IMR-90 (cell line): ENCODE data around the gene GPX3. TPM values are rescaled to one million over a fixed set of nuclear protein-coding genes. Genes with fewer than 3 reads are reported as not detected.

Experiments used
- ATAC-seq: fragments of 200-7000 bp; cut with Tn5 transposase; 2 replicates; pipeline ENCODE4 v1.9.1; 2020; ENCODE audit warnings: low read depth, mild to moderate bottlenecking, moderate library complexity
- BruUV-seq: library from RNA; stranded (reverse); fragments of 400-500 nt; replicated peaks from 2 replicates; lab custom pipeline; 2021; lab: Mats Ljungman, UMichigan
- CTCF ChIA-PET: fragments of 300-600 bp; formaldehyde crosslinking; extraction: SDS; loops from one replicate; lab custom pipeline; 2021; ENCODE audit warnings: antibody characterized with exemption; lab: Yijun Ruan, JAX
- POLR2A ChIA-PET: fragments of 300-600 bp; sonication (Branson Sonifier 250); formaldehyde crosslinking; loops from one replicate; lab custom pipeline; 2022; ENCODE audit warnings: antibody characterized with exemption; ENCODE audit not compliant: unreplicated experiment; lab: Charles Lee
- DNase-seq: peaks from one replicate; pipeline ENCODE4 v3.0.0; 2013
- H2AFZ ChIP-seq: replicated peaks from 2 replicates; pipeline ENCODE3; 2013; ENCODE audit warnings: low read length, mild to moderate bottlenecking; ENCODE audit not compliant: poor library complexity
- H2AK5ac ChIP-seq: 2 replicates; pipeline ENCODE4 v1.6.1; 2013; ENCODE audit warnings: low read depth, low read length, inconsistent platforms
- H2AK9ac ChIP-seq: replicated peaks from 2 replicates; pipeline ENCODE3; 2013; ENCODE audit warnings: mild to moderate bottlenecking, low read depth, low read length, moderate library complexity; ENCODE audit not compliant: poor library complexity
- H2BK120ac ChIP-seq: 2 replicates; pipeline ENCODE4 v1.6.1; 2013; ENCODE audit warnings: low read depth, low read length, inconsistent platforms
- H2BK15ac ChIP-seq: 3 replicates; pipeline ENCODE4 v1.6.1; 2013; ENCODE audit warnings: low read depth, low read length, inconsistent platforms
- H2BK20ac ChIP-seq: 2 replicates; pipeline ENCODE4 v1.6.1; 2013; ENCODE audit warnings: low read depth, mild to moderate bottlenecking, inconsistent platforms, low read length, moderate library complexity
- H2BK5ac ChIP-seq: 2 replicates; pipeline ENCODE4 v1.6.1; 2013; ENCODE audit warnings: mild to moderate bottlenecking, low read depth, low read length, inconsistent platforms; ENCODE audit not compliant: poor library complexity, severe bottlenecking
- H3K14ac ChIP-seq: replicated peaks from 2 replicates; pipeline ENCODE4 v1.6.1; 2013; ENCODE audit warnings: low read depth, low read length, inconsistent platforms
- H3K18ac ChIP-seq: 2 replicates; pipeline ENCODE4 v1.6.1; 2013; ENCODE audit warnings: low read depth, low read length, control low read depth
- H3K23ac ChIP-seq: 2 replicates; pipeline ENCODE4 v1.6.1; 2013; ENCODE audit warnings: low read depth, low read length, inconsistent platforms
- H3K27ac ChIP-seq: 2 replicates; pipeline ENCODE4 v1.5.1; 2013; ENCODE audit warnings: mild to moderate bottlenecking, control low read depth, low read length; ENCODE audit not compliant: insufficient read depth
- H3K27me3 ChIP-seq: 2 replicates; pipeline ENCODE4 v1.6.1; 2013; ENCODE audit warnings: low read length; ENCODE audit not compliant: control insufficient read depth, insufficient read depth
- H3K36me3 ChIP-seq: 2 replicates; pipeline ENCODE4 v1.6.1; 2013; ENCODE audit warnings: low read length, mixed read lengths; ENCODE audit not compliant: control insufficient read depth, insufficient read depth
- H3K4ac ChIP-seq: 2 replicates; pipeline ENCODE4 v1.6.1; 2013; ENCODE audit warnings: low read depth, low read length, inconsistent platforms
- H3K4me1 ChIP-seq: 2 replicates; pipeline ENCODE4 v1.6.1; 2013; ENCODE audit warnings: low read length, mixed read lengths; ENCODE audit not compliant: control insufficient read depth, insufficient read depth
- H3K4me2 ChIP-seq: 2 replicates; pipeline ENCODE4 v1.6.1; 2013; ENCODE audit warnings: low read depth, mild to moderate bottlenecking, control low read depth, low read length, moderate library complexity
- H3K4me3 ChIP-seq: 2 replicates; pipeline ENCODE4 v1.5.1; 2013; ENCODE audit warnings: low read depth, mild to moderate bottlenecking, control low read depth, low read length, moderate library complexity; ENCODE audit not compliant: insufficient read depth
- H3K56ac ChIP-seq: 2 replicates; pipeline ENCODE4 v1.6.1; 2013; ENCODE audit warnings: low read length, inconsistent platforms; ENCODE audit not compliant: insufficient read depth; ENCODE audit errors: extremely low read depth
- H3K79me1 ChIP-seq, 2 experiments: 2 replicates each; pipeline ENCODE4 v1.6.1; 2013; ENCODE audit warnings: low read length in 2 of 2, inconsistent platforms in 1 of 2, low read depth in 1 of 2
- H3K9ac ChIP-seq: 2 replicates; pipeline ENCODE4 v1.6.1; 2013; ENCODE audit warnings: low read depth, low read length, control low read depth
- H3K9me1 ChIP-seq: 2 replicates; pipeline ENCODE4 v1.6.1; 2013; ENCODE audit warnings: low read length, inconsistent platforms; ENCODE audit not compliant: insufficient read depth
- H3K9me3 ChIP-seq: 2 replicates; pipeline ENCODE4 v1.6.1; 2013; ENCODE audit warnings: low read length; ENCODE audit not compliant: control insufficient read depth, insufficient read depth
- H4K20me1 ChIP-seq: 2 replicates; pipeline ENCODE4 v1.6.1; 2013; ENCODE audit warnings: low read length, inconsistent platforms; ENCODE audit not compliant: insufficient read depth
- H4K5ac ChIP-seq: 2 replicates; pipeline ENCODE4 v1.6.1; 2013; ENCODE audit warnings: mild to moderate bottlenecking, low read depth, low read length, control low read depth
- H4K8ac ChIP-seq, 2 experiments: 2 replicates each; pipeline ENCODE4 v1.6.1; 2013; ENCODE audit warnings: low read depth in 2 of 2, low read length in 2 of 2, control low read depth in 1 of 2, inconsistent platforms in 1 of 2
- H4K91ac ChIP-seq: 2 replicates; pipeline ENCODE4 v1.6.1; 2013; ENCODE audit warnings: low read depth, low read length, inconsistent platforms; ENCODE audit not compliant: insufficient read depth
- CEBPB ChIP-seq: IDR thresholded peaks from 2 replicates; pipeline ENCODE4 v1.6.1; 2012; ENCODE audit warnings: low read depth, low read length, improper control_type of control experiment
- CTCF ChIP-seq: conservative IDR thresholded peaks from 2 replicates; pipeline ENCODE4 v1.5.1; 2012; ENCODE audit warnings: mild to moderate bottlenecking, low read depth, low read length, improper control_type of control experiment
- MAFK ChIP-seq: IDR thresholded peaks from 2 replicates; pipeline ENCODE4 v1.6.1; 2012; ENCODE audit warnings: low read depth, low read length, improper control_type of control experiment
- MXI1 ChIP-seq: IDR thresholded peaks from 2 replicates; pipeline ENCODE4 v1.6.1; 2012; ENCODE audit warnings: low read depth, mild to moderate bottlenecking, low read length, moderate library complexity, borderline replicate concordance
- SMC3 ChIP-seq: fragments of 150-350 bp; IDR thresholded peaks from 2 replicates; pipeline ENCODE4 v1.6.1; 2016; ENCODE audit warnings: low read depth, mild to moderate bottlenecking, antibody characterized with exemption, low read length, moderate library complexity
- USF2 ChIP-seq: fragments of 150-350 bp; IDR thresholded peaks from 2 replicates; pipeline ENCODE4 v1.6.1; 2017; ENCODE audit warnings: mild to moderate bottlenecking, antibody characterized with exemption, low read length, low read depth
- WGBS, 2 experiments: methylation state at CpG; one replicate each; pipeline versions ENCODE4 v1.1.5 to v1.1.7; 2013; ENCODE audit warnings: missing lambda C conversion rate in 2 of 2; ENCODE audit not compliant: insufficient read length in 1 of 2; ENCODE audit errors: extremely low coverage in 2 of 2; 5-methylcytosine and 5-hydroxymethylcytosine counted together
- dilution Hi-C: fragments of 300-500 bp; cut with HindIII; formaldehyde crosslinking; loops from one replicate; pipeline ENCODE4 v1.14.3; 2018; ENCODE audit warnings: low sequenced_read_pairs; ENCODE audit not compliant: unreplicated experiment
- in situ Hi-C: fragments of 300-500 bp; cut with MboI; formaldehyde crosslinking; loops from 3 replicates; pipeline ENCODE4 v1.14.3; 2019; ENCODE audit warnings: low sequenced_read_pairs, inconsistent platforms, mixed read lengths
- intact Hi-C: fragments of 100-400 bp; cut with micrococcal nuclease; formaldehyde crosslinking; loops from 2 replicates; pipeline ENCODE4 v1.10.0; 2022
- polyA plus RNA-seq, 3 experiments: library from polyadenylated mRNA; depleted of rRNA; stranded (reverse); fragments of >200 nt; gene quantifications; 2 replicates each; pipeline ENCODE4 v1.2.3, GENCODE V29; 2012; ENCODE audit warnings: low replicate concordance in 1 of 3
- total RNA-seq: library from RNA; depleted of rRNA; stranded (reverse); fragments of >200 nt; gene quantifications from 2 replicates; pipeline ENCODE4 v1.2.3, GENCODE V29; 2012

GPX3 gene
- total and polyA plus RNA-seq, 2 of the 4 experiments (the other 2 are of a cell fraction), result 0.36 to 1.0 TPM

GRCh38 chr5:151060742-151061141 lies 40.4 kb downstream of the GPX3 start:
- ATAC-seq (no peak), DNase-seq (no peak)
- dilution Hi-C loops, result no loop called here
- no peak overlapping the region for H2BK120ac ChIP-seq
- no peak overlapping the region for H4K91ac ChIP-seq
- H2AK5ac ChIP-seq, result no peak overlapping the region
- no peak overlapping the region for H3K4ac ChIP-seq
- H3K4me3 ChIP-seq, result no peak overlapping the region
- H4K5ac ChIP-seq, result no peak overlapping the region
- H3K9me3 ChIP-seq, result no peaks in the 10 kb centered on the region
- H3K27me3 ChIP-seq, result no peaks in the 10 kb centered on the region
- H2BK5ac ChIP-seq, result no peak overlapping the region
- BruUV-seq, result no TSS peak
- no peak overlapping the region for H4K8ac ChIP-seq
- H3K18ac ChIP-seq, result no peak overlapping the region
- peaks cover 29% of the 10 kb centered on the region for H3K4me1 ChIP-seq
- H3K36me3 ChIP-seq, result peaks cover 52% of the 10 kb centered on the region
- no peak overlapping the region for H2AK9ac ChIP-seq
- no peak overlapping the region for H2BK15ac ChIP-seq
- H3K27ac ChIP-seq, result no peak overlapping the region
- peaks cover 46 to 90% of the 10 kb centered on the region in 2 experiments for H3K79me1 ChIP-seq
- H2BK20ac ChIP-seq, result no peak overlapping the region
- WGBS, 2 experiments, result 75% methylated on average over 3 of the region's 6 CpGs; no CpG with 5 or more reads in 1 of the 2 experiments
- H3K56ac ChIP-seq, result no peak overlapping the region
- in situ Hi-C loops, result no loop called here
- intact Hi-C loops, result no loop called here
- ChIA-PET CTCF (interaction anchor here (1.0 to 1.2 kb wide), 3 partner anchors 9 to 178 kb away, joined by 3 read pairs; no protein-coding TSS in a partner anchor), POLR2A (no interaction called here)
- peaks cover 41% of the 10 kb centered on the region for H3K9me1 ChIP-seq
- no peak overlapping the region for H3K9ac ChIP-seq
- 0 out of 2 replicates have a peak overlapping the region, but pooled peaks have one; percentile 34 for H3K14ac ChIP-seq
- peaks cover 20% of the 10 kb centered on the region for H4K20me1 ChIP-seq
- H2AFZ ChIP-seq, result no peak overlapping the region
- H3K4me2 ChIP-seq, result no peak overlapping the region
- H3K23ac ChIP-seq, result no peak overlapping the region
- no peak for TF ChIP-seq MXI1
- TF ChIP-seq CEBPB, result no peak
- TF ChIP-seq MAFK, result no peak
- no peak for TF ChIP-seq SMC3
- TF ChIP-seq CTCF, result no peak
- no peak for TF ChIP-seq USF2
